SK-N-SH treated with all-trans-retinoic acid at 6 μM for 48 hours (cell line): Measurements from ENCODE around the gene KCTD18.

ENCODE experiments used
- ARNTL ChIP-seq: fragments of 450-650 bp; formaldehyde crosslinking; IDR thresholded peaks from 2 replicates; pipeline ENCODE4 v1.5.0; 2020; ENCODE audit warnings: low read depth, mild to moderate bottlenecking, moderate library complexity, borderline replicate concordance
- BACH2 ChIP-seq: fragments of 250-450 bp; sonication (Bioruptor Pico); IDR thresholded peaks from 2 replicates; pipeline ENCODE4 v1.9.0; 2021; ENCODE audit warnings: mild to moderate bottlenecking, borderline replicate concordance
- CSRNP3 ChIP-seq: fragments of 250-450 bp; sonication (Bioruptor Pico); IDR thresholded peaks from 2 replicates; pipeline ENCODE4 v1.5.1; 2021; ENCODE audit warnings: mild to moderate bottlenecking, moderate library complexity
- PATZ1 ChIP-seq: fragments of 250-450 bp; sonication (Bioruptor Pico); IDR thresholded peaks from 2 replicates; pipeline ENCODE4 v1.8.0; 2020; ENCODE audit warnings: mild to moderate bottlenecking, moderate library complexity, borderline replicate concordance
- PPARA ChIP-seq: fragments of 250-450 bp; sonication (Bioruptor Pico); IDR thresholded peaks from 2 replicates; pipeline ENCODE4 v1.5.0; 2020; ENCODE audit warnings: mild to moderate bottlenecking, borderline replicate concordance
- RARB ChIP-seq: fragments of 250-450 bp; sonication (Bioruptor Pico); IDR thresholded peaks from 2 replicates; pipeline ENCODE4 v1.8.0; 2021; ENCODE audit warnings: mild to moderate bottlenecking, moderate library complexity
- TCF4 ChIP-seq: fragments of 250-450 bp; sonication (Bioruptor Pico); IDR thresholded peaks from 2 replicates; pipeline ENCODE4 v1.8.0; 2021; ENCODE audit warnings: mild to moderate bottlenecking, moderate library complexity, borderline replicate concordance
- ZC3H10 ChIP-seq: fragments of 250-450 bp; sonication (Bioruptor Pico); IDR thresholded peaks from 2 replicates; pipeline ENCODE4 v1.5.1; 2021; ENCODE audit warnings: mild to moderate bottlenecking, moderate library complexity
- ZFP3 ChIP-seq: fragments of 250-450 bp; sonication (Bioruptor Pico); IDR thresholded peaks from 2 replicates; pipeline ENCODE4 v1.5.0; 2020; ENCODE audit warnings: mild to moderate bottlenecking, moderate library complexity
- ZFP30 ChIP-seq: fragments of 450-650 bp; formaldehyde crosslinking; IDR thresholded peaks from 2 replicates; pipeline ENCODE4 v1.5.0; 2022; ENCODE audit warnings: mild to moderate bottlenecking, moderate library complexity
- ZNF565 ChIP-seq: fragments of 450-650 bp; formaldehyde crosslinking; conservative IDR thresholded peaks from 2 replicates; pipeline ENCODE4 v1.5.0; 2020; ENCODE audit warnings: low read depth, mild to moderate bottlenecking, moderate library complexity
- TF ChIP-seq, protein P1 (sequence below): fragments of 250-450 bp; sonication (Bioruptor Pico); IDR thresholded peaks from 2 replicates; pipeline ENCODE4 v1.5.1; 2020; ENCODE audit warnings: low read depth, mild to moderate bottlenecking, moderate library complexity

DNA sequence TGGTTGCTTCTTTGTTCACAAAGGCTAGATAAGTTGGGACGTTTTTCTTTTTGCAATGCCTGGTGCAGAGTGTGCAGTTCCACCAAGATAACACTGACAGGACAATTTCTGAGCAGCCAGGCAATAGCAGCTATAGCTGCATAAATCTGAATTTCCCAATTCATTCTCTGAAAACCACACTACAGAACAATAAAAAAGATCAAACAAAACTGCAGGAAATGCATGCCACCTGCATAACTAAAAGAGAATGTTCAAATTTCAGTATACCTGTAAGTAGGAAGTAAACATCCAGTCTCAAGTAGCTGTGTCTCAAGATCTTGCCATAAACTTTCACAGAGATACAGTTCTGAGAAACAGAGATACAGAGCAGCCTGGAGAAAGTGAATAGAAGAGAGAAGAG, 5.3 kb upstream of the KCTD18 start:
- TF ChIP-seq RARB (no peak), CSRNP3 (CRISPR knock-in tag) (no peak), ZC3H10 (CRISPR knock-in tag) (no peak), ZFP30 (no peak), BACH2 (CRISPR knock-in tag) (no peak), ZFP3 (no peak), PATZ1 (CRISPR knock-in tag) (no peak), TCF4 (no peak), PPARA (CRISPR knock-in tag) (no peak), ARNTL (CRISPR knock-in tag) (no peak), ZNF565 (no peak)
- TF ChIP-seq, protein P1, sequence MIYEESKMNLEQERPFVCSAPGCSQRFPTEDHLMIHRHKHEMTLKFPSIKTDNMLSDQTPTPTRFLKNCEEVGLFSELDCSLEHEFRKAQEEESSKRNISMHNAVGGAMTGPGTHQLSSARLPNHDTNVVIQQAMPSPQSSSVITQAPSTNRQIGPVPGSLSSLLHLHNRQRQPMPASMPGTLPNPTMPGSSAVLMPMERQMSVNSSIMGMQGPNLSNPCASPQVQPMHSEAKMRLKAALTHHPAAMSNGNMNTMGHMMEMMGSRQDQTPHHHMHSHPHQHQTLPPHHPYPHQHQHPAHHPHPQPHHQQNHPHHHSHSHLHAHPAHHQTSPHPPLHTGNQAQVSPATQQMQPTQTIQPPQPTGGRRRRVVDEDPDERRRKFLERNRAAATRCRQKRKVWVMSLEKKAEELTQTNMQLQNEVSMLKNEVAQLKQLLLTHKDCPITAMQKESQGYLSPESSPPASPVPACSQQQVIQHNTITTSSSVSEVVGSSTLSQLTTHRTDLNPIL: no peak
